ENCODE results near the gene NOL12. TPM values are rescaled to one million over a fixed set of nuclear protein-coding genes. Genes with fewer than 3 reads are reported as not detected.

The NOL12 gene
- total RNA-seq, 1 experiment from 2014 or later: 31.4 TPM

DNA sequence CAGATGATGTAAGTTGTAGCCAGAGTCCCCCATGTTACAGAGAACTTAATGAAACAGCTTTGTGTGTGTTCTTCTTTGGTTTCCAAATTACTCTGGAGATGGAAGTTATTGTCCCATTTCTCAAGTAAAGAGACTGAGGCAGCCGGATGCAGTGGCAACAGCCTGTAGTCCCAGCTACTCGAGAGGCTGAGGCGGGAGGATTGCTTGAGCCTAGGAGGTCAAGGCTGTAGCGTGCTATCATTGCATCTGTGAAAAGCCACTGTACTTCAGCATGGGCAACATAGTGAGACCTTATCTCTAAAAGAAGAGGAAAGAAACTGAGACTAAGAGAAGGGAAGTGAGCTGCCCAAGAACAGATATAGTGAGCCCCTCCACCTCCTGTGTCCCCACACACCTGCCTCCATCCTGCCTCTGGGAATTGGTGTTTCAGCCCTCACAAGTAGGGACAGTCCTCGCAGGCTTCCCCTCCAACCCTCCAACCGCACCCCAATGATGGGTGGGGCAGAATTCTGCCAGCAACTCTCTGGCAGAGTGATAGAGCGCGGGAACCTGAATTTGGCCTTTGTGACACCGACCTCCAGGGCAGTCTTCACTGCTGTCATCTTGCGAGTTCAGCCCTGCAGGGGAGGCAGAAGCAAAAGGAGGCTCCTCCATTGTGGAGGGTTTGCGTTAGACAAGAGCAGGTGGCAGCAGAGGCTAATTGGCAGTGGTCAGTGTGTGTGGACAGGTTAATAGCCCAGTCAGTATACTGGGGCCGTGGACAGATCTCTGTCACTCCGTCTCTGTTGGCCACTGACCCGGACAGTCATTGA lies 26.0 kb upstream of the NOL12 start (continued):
- TF ChIP-seq, protein P1, sequence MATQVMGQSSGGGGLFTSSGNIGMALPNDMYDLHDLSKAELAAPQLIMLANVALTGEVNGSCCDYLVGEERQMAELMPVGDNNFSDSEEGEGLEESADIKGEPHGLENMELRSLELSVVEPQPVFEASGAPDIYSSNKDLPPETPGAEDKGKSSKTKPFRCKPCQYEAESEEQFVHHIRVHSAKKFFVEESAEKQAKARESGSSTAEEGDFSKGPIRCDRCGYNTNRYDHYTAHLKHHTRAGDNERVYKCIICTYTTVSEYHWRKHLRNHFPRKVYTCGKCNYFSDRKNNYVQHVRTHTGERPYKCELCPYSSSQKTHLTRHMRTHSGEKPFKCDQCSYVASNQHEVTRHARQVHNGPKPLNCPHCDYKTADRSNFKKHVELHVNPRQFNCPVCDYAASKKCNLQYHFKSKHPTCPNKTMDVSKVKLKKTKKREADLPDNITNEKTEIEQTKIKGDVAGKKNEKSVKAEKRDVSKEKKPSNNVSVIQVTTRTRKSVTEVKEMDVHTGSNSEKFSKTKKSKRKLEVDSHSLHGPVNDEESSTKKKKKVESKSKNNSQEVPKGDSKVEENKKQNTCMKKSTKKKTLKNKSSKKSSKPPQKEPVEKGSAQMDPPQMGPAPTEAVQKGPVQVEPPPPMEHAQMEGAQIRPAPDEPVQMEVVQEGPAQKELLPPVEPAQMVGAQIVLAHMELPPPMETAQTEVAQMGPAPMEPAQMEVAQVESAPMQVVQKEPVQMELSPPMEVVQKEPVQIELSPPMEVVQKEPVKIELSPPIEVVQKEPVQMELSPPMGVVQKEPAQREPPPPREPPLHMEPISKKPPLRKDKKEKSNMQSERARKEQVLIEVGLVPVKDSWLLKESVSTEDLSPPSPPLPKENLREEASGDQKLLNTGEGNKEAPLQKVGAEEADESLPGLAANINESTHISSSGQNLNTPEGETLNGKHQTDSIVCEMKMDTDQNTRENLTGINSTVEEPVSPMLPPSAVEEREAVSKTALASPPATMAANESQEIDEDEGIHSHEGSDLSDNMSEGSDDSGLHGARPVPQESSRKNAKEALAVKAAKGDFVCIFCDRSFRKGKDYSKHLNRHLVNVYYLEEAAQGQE (IDR thresholded peaks at IDR 0.05; ENCODE audit: low read depth): no peak
- TF ChIP-seq, protein P2, sequence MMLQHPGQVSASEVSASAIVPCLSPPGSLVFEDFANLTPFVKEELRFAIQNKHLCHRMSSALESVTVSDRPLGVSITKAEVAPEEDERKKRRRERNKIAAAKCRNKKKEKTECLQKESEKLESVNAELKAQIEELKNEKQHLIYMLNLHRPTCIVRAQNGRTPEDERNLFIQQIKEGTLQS (IDR thresholded peaks at IDR 0.05): no peak
- TF ChIP-seq YY1 (IDR thresholded peaks at IDR 0.05; ENCODE audit: extremely low read depth, insufficient replicate concordance, low read depth, low read length): no peak

DNA sequence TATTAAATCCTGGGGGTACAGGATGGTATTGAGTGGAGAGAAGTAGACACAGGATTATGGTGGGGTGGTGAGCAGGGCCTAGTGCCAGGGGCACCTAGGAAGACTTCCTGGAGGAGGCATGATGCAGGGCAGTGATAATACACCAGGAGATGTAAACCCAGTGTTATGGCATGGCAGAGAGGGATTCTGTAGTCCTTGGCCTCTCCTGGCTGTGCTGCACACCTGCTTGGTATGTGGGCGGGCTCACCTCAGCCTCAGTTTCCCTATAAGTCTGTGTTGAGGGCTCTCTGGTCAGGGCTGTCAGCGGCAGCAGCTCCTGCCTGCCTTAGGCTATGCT lies 25.5 kb upstream of the NOL12 start:
- intact Hi-C loops (cut with micrococcal nuclease): no loop called here
- no peak overlapping the region for H3K9ac ChIP-seq (ENCODE audit: low read length)
- TF ChIP-seq EZH2phosphoT487 (IDR thresholded peaks at IDR 0.05; ENCODE audit: borderline replicate concordance) (no peak), JUND (IDR thresholded peaks at IDR 0.05) (no peak), ZFX (IDR thresholded peaks at IDR 0.05) (no peak), SP1 (IDR thresholded peaks at IDR 0.05; ENCODE audit: low read depth) (no peak), EZH2 (IDR thresholded peaks at IDR 0.05) (no peak), YY1 (IDR thresholded peaks at IDR 0.05; ENCODE audit: extremely low read depth, insufficient replicate concordance, low read depth, low read length) (no peak), EGR1 (IDR thresholded peaks at IDR 0.05; ENCODE audit: low read depth) (no peak), ELF1 (IDR thresholded peaks at IDR 0.05; ENCODE audit: borderline replicate concordance, low read depth) (no peak), SIN3A (IDR thresholded peaks at IDR 0.05; ENCODE audit: low read depth) (no peak), RAD21 (IDR thresholded peaks at IDR 0.05; ENCODE audit: low read depth) (no peak), ZNF274 (IDR thresholded peaks at IDR 0.05; ENCODE audit: low read depth, low read length) (no peak), CEBPB (IDR thresholded peaks at IDR 0.05; ENCODE audit: low read depth) (no peak), SRF (IDR thresholded peaks at IDR 0.05; ENCODE audit: low read depth) (no peak), TCF7L2 (IDR thresholded peaks at IDR 0.05; ENCODE audit: borderline replicate concordance, extremely low read depth, insufficient read depth, insufficient read length) (no peak)
- TF ChIP-seq, protein P1 (IDR thresholded peaks at IDR 0.05; ENCODE audit: low read depth): no peak

More for the DNA sequence above, 25.5 kb upstream of the NOL12 start:
- H3K79me2 ChIP-seq (ENCODE audit: insufficient read depth, low read length): peaks cover 55% of the 10 kb centered on the region
- peaks cover 11 to 30% of the 10 kb centered on the region in 2 experiments; a peak in 3 of 4 replicates for H3K4me1 ChIP-seq (ENCODE audit: control insufficient read depth in 1 of 2, insufficient read depth in 2 of 2, low read length in 2 of 2)
- no peak for DNase-seq (ENCODE audit: low read depth, low spot score)
- no peaks in the 10 kb centered on the region for H4K20me1 ChIP-seq (ENCODE audit: insufficient read depth)
- no peak overlapping the region; the same call in 1 of the 2 replicates for H3K27ac ChIP-seq (ENCODE audit: low read depth, low read length)
- H3K4me2 ChIP-seq (ENCODE audit: low read length): peak overlapping the region; percentile 97
- POLR2A ChIA-PET: interaction anchor here (4.5 kb wide), 1 partner anchor 15 kb away, joined by 23 read pairs; the partner anchor contains the start of gene LGALS1
- no peak overlapping the region for H2AFZ ChIP-seq (ENCODE audit: low read depth, low read length, poor library complexity, severe bottlenecking)
- CTCF ChIA-PET: interaction anchor here (1.4 to 2.2 kb wide), 2 partner anchors 21 to 131 kb away, joined by 4 to 11 read pairs; no protein-coding TSS in a partner anchor
- BruUV-seq (replicated peaks): no TSS peak
- ATAC-seq: no peak
- H3K36me3 ChIP-seq (ENCODE audit: control insufficient read depth in 1 of 2, insufficient read depth in 2 of 2, low read length in 2 of 2): peaks cover 4 to 15% of the 10 kb centered on the region in 2 experiments; a peak in 1 of 4 replicates
- no peaks in the 10 kb centered on the region for H3K27me3 ChIP-seq (ENCODE audit: insufficient read depth, low read length)
- no peaks in the 10 kb centered on the region for H3K9me2 ChIP-seq (ENCODE audit: insufficient read depth)
- RAD21 ChIA-PET (ENCODE audit: low non-redundant PET in 1 of 2, low total read pairs in 2 of 2, uncharacterized antibody in 2 of 2, unreplicated experiment in 2 of 2): no interaction called here
- H3K9me3 ChIP-seq (ENCODE audit: control insufficient read depth in 1 of 2, insufficient read depth in 1 of 2, low read depth in 1 of 2, low read length in 2 of 2): no peaks in the 10 kb centered on the region
- no peak overlapping the region for H3K4me3 ChIP-seq (replicated peaks in 1 of 2; ENCODE audit: low read depth in 1 of 2, low read length in 2 of 2)

Data from HCT116 (cell line).